Measurements from ENCODE around the gene CNPY2.

CNPY2 gene

DNA sequence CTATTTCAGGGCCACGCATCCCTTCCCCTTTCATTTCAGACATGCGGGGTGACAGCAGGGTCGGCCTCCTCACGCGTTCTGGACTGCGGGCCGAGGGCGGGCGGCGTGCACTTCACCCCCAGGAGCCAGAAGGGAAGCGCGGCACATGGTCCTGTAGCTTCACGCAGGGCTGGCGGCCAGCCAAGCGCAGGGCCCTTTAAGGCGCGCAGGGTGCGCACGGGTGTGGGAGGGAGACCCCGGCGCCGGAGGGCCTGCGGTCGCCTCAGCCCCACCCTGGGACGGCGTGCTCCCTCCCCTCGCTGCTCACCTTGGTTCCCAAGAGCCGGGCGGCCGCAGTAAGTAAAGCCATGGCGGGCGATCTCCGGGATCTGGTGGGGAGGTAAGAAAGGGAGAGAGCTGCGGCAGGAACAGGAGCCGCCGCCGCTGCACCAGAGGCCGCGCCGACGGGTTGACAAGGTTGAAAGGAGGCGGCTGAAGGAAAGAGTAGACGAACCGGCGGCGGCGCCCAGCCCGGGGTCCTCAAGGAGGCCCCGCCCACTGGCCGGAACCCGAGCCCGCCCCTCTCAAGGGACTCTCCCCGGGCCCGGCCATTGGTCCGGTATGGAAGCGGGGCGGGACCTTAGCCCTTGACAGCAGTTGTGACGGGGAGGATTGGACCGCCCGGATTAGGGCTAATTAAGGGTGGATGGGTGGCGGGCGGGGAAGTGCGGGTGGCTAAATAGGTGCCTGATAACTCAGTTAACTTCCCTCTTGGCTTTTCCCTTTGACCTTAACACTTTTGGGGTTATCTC is 15.7 kb downstream of the CNPY2 start, which contains the start of gene CS:
TSS of gene CS (minus strand) at position 478 of the 791 bp plus-strand sequence. CDS start at position 349, 129 bp downstream.
- Histone ChIP-seq H3K36me3 (replicated peaks; ENCODE audit: low read depth, low read length) (peaks cover 10% of the 10 kb centered on the region), H4K20me1 (ENCODE audit: insufficient read depth, low read length) (0 out of 2 replicates have a peak, but pooled peaks cover 3% of the 10 kb centered on the region), H3K4me3 (ENCODE audit: low read length) (peak within 1 kb of the TSS; percentile 85), H3K79me2 (ENCODE audit: low read length) (peaks cover 56% of the 10 kb centered on the region), H3K27ac (ENCODE audit: low read length) (peak within 1 kb of the TSS; percentile 76), H3K9me3 (ENCODE audit: insufficient read depth, low read length) (no peaks in the 10 kb centered on the region), H2AFZ (ENCODE audit: low read depth, low read length) (peak within 1 kb of the TSS; percentile 90; the same call in 1 of the 2 replicates), H3K27me3 (ENCODE audit: low read depth, low read length) (no peaks in the 10 kb centered on the region), H3K9ac (ENCODE audit: low read length) (peak within 1 kb of the TSS; percentile 87), H3K4me2 (ENCODE audit: low read length) (peak within 1 kb of the TSS; percentile 100), H3K4me1 (ENCODE audit: low read length) (peaks cover 52% of the 10 kb centered on the region)
- no peak for TF ChIP-seq EZH2phosphoT487 (IDR thresholded peaks at IDR 0.05; ENCODE audit: low read depth)

DNA sequence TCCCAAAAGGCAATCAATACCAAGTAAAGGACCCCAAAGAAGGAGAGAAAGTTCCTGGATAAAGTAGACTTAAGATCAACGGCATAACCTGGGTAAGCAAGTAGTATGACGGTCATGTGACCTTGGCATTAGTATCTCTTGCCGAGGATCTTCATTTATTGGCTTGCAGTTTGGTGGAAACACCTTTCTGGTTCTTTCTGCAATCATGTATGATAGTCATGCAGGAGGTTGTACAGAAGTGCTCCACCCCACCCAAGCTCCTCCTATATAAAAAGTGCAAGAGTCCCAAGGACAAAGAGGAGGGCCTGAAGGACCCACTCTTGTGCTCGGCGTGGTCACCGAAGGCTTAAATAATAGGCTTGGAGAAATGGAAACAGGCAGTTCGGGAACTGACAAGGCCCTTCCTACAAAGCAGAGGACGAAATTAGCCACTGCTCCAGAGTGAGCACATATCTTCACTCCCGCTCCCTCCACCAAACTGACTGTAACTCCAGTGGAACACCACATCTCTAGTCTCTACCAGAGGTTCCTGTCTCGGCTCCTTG is 16.4 kb downstream of the CNPY2 start:
- Histone ChIP-seq H3K9me3 (ENCODE audit: insufficient read depth, low read length) (no peaks in the 10 kb centered on the region), H2AFZ (ENCODE audit: low read depth, low read length) (no peak overlapping the region), H4K20me1 (ENCODE audit: insufficient read depth, low read length) (0 out of 2 replicates have a peak, but pooled peaks cover 3% of the 10 kb centered on the region), H3K9ac (ENCODE audit: low read length) (peak overlapping the region; percentile 79), H3K4me3 (ENCODE audit: low read length) (peak overlapping the region; percentile 85), H3K4me2 (ENCODE audit: low read length) (peak overlapping the region; percentile 93), H3K79me2 (ENCODE audit: low read length) (peaks cover 63% of the 10 kb centered on the region), H3K27ac (ENCODE audit: low read length) (peak overlapping the region; percentile 71), H3K27me3 (ENCODE audit: low read depth, low read length) (no peaks in the 10 kb centered on the region), H3K36me3 (replicated peaks; ENCODE audit: low read depth, low read length) (peaks cover 10% of the 10 kb centered on the region), H3K4me1 (ENCODE audit: low read length) (peaks cover 52% of the 10 kb centered on the region)
- TF ChIP-seq, protein P1, sequence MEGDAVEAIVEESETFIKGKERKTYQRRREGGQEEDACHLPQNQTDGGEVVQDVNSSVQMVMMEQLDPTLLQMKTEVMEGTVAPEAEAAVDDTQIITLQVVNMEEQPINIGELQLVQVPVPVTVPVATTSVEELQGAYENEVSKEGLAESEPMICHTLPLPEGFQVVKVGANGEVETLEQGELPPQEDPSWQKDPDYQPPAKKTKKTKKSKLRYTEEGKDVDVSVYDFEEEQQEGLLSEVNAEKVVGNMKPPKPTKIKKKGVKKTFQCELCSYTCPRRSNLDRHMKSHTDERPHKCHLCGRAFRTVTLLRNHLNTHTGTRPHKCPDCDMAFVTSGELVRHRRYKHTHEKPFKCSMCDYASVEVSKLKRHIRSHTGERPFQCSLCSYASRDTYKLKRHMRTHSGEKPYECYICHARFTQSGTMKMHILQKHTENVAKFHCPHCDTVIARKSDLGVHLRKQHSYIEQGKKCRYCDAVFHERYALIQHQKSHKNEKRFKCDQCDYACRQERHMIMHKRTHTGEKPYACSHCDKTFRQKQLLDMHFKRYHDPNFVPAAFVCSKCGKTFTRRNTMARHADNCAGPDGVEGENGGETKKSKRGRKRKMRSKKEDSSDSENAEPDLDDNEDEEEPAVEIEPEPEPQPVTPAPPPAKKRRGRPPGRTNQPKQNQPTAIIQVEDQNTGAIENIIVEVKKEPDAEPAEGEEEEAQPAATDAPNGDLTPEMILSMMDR (IDR thresholded peaks at IDR 0.05; ENCODE audit: low read depth, low read length): no peak
- no peak for TF ChIP-seq EZH2phosphoT487 (IDR thresholded peaks at IDR 0.05; ENCODE audit: low read depth)

DNA sequence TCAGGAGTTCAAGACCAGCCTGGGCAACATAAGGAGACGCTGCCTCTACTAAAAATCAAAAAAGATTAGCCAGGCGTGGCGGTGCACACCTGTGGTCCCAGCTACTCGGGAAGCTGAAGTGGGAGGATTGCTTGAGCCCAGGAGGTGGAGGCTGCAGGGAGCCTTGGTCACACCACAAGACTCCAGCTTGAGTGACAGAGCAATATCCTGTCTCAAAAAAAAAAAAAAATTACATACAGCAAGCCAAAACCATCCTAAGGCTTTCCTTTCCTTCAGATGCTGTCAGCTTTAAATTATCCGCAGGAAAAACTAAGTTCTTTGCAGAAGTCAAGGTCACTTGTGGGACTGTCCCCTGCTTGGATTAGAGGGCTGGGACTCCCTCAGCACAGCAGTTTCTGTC is 17.0 kb downstream of the CNPY2 start:
- 0 out of 2 replicates have a peak, but pooled peaks cover 3% of the 10 kb centered on the region for H4K20me1 ChIP-seq (ENCODE audit: insufficient read depth, low read length)
- H3K27me3 ChIP-seq (ENCODE audit: low read depth, low read length): no peaks in the 10 kb centered on the region
- H2AFZ ChIP-seq (ENCODE audit: low read depth, low read length): no peak overlapping the region
- peak overlapping the region; percentile 71 for H3K27ac ChIP-seq (ENCODE audit: low read length)
- H3K79me2 ChIP-seq (ENCODE audit: low read length): peaks cover 68% of the 10 kb centered on the region
- peak overlapping the region; percentile 85 for H3K4me3 ChIP-seq (ENCODE audit: low read length)
- H3K4me1 ChIP-seq (ENCODE audit: low read length): peaks cover 52% of the 10 kb centered on the region
- peak overlapping the region; percentile 93 for H3K4me2 ChIP-seq (ENCODE audit: low read length)
- TF ChIP-seq EZH2phosphoT487 (IDR thresholded peaks at IDR 0.05; ENCODE audit: low read depth): no peak
- TF ChIP-seq, protein P1 (IDR thresholded peaks at IDR 0.05; ENCODE audit: low read depth, low read length): no peak
- peak overlapping the region; percentile 79 for H3K9ac ChIP-seq (ENCODE audit: low read length)
- peaks cover 11% of the 10 kb centered on the region for H3K36me3 ChIP-seq (replicated peaks; ENCODE audit: low read depth, low read length)
- H3K9me3 ChIP-seq (ENCODE audit: insufficient read depth, low read length): no peaks in the 10 kb centered on the region

DNA sequence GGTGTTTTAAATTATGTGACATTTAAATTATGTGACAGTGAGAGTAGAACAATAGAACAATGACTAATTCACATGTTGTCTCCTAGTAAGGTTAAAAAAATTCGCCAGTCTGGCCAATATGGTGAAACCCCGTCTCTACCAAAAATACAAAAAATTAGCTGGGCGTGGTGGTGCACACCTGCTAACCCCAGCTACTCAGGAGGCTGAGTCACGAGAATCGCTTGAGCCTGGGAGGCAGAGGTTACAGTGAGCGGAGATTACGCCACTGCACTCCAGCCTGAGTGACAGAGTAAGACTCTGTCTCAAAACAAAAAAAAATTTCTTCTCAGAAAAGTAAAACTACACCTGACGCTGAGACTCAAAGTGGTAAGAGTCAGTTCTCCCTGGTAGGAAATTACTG is 18.4 kb downstream of the CNPY2 start:
- H3K9me3 ChIP-seq (ENCODE audit: insufficient read depth, low read length): no peaks in the 10 kb centered on the region
- H2AFZ ChIP-seq (ENCODE audit: low read depth, low read length): no peak overlapping the region
- H3K4me1 ChIP-seq (ENCODE audit: low read length): peaks cover 47% of the 10 kb centered on the region
- H3K27ac ChIP-seq (ENCODE audit: low read length): peak overlapping the region; percentile 81
- TF ChIP-seq, protein P1 (IDR thresholded peaks at IDR 0.05; ENCODE audit: low read depth, low read length): no peak
- no peak for TF ChIP-seq EZH2phosphoT487 (IDR thresholded peaks at IDR 0.05; ENCODE audit: low read depth)
- 0 out of 2 replicates have a peak, but pooled peaks cover 3% of the 10 kb centered on the region for H4K20me1 ChIP-seq (ENCODE audit: insufficient read depth, low read length)
- no peak overlapping the region for H3K9ac ChIP-seq (ENCODE audit: low read length)
- peaks cover 13% of the 10 kb centered on the region for H3K36me3 ChIP-seq (replicated peaks; ENCODE audit: low read depth, low read length)
- H3K79me2 ChIP-seq (ENCODE audit: low read length): peaks cover 79% of the 10 kb centered on the region
- H3K4me3 ChIP-seq (ENCODE audit: low read length): no peak overlapping the region
- H3K27me3 ChIP-seq (ENCODE audit: low read depth, low read length): no peaks in the 10 kb centered on the region
- peak overlapping the region; percentile 71 for H3K4me2 ChIP-seq (ENCODE audit: low read length)
